AML-193 (cell line): ENCODE results near the gene ZNF143.
A peak's percentile ranks its signal among the peaks of the same experiment; 100 is the strongest.
"Not testable (repeated sequence)": the region's sequence is repeated elsewhere in the genome, so short reads cannot be mapped to it uniquely, and the experiment has no call there.

Source experiments
- DNase-seq, 2 experiments: peaks; one replicate each; lab custom pipeline; 2025; lab: John Stamatoyannopoulos, UW

The ZNF143 gene

GRCh38 chr11:9498457-9499078 lies 37.8 kb downstream of the ZNF143 start:
- DNase-seq = no peak

- DNase-seq = peak; percentile 65 to 75
Measured at GRCh38 chr11:9506489-9507276, 45.9 kb downstream of the ZNF143 start.

DNA sequence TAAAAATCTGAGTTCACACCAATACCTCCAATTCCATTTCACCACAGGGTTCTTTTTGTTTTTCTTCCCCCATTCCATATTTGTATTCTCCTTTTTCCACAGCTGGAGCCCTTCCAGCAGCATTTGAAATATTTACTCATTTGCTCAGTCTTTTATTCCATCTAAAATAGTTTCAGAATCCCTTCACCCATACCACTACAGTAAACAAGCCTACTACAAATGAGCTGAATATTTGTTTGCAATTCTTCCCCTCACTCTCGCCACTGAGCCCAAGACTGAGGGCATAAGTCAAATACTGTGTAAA lies 46.4 kb downstream of the ZNF143 start:
- DNase-seq = no peak

- DNase-seq = no peak
Measured at GRCh38 chr11:9509041-9509440, 48.2 kb downstream of the ZNF143 start.

- no peak for DNase-seq
Measured at GRCh38 chr11:9512370-9513019, 51.7 kb downstream of the ZNF143 start.

GRCh38 chr11:9514576-9514975 lies 53.8 kb downstream of the ZNF143 start:
- not testable (repeated sequence) for DNase-seq

GRCh38 chr11:9516113-9516512 lies 55.3 kb downstream of the ZNF143 start:
- no peak for DNase-seq

DNA sequence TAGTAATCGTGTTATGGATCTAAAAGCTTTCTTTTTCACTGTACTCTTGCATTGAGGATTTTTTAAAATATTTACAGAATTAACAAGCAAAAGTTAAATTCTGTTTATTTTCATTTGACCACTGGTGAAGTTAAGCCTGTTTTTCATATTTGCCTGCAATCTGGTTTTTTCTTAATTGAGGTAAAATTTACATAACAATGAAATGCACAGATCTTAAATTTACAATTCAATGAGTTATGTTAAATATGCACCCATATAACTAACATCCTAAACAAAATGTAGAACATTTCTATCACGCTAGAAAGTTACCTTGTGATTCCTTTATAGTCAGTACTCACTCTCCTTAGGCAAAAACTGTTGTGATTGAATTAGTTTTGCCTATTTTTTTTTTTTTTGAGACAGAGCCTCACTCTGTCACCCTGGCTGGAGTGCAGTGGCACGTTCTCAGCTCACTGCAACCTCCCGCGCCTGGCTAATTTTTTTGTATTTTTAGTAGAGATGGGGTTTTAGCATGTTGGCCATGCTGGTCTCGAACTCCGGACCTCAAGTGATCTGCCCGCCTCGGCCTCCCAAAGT lies 58.1 kb downstream of the ZNF143 start:
- DNase-seq = no peak

DNA sequence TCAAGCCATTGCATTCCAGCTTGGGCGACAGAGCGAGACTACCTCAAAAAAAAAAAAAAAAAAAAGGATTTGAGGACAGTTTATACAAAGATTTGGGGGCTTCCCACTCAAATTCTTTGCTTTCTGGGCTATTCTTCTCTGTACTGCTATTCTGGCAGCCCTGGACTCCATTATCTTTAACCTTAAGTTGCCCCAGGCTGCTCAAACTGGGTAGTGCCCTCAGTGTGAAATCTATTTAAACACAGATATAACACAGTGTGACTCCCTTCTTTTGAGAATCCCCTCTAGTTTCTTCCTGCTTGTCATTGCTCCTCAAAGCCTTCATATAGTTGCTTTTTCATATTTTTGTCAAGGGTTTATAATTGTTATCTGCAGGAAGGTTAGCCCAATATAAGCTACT lies 63.2 kb downstream of the ZNF143 start:
- no peak for DNase-seq

DNA sequence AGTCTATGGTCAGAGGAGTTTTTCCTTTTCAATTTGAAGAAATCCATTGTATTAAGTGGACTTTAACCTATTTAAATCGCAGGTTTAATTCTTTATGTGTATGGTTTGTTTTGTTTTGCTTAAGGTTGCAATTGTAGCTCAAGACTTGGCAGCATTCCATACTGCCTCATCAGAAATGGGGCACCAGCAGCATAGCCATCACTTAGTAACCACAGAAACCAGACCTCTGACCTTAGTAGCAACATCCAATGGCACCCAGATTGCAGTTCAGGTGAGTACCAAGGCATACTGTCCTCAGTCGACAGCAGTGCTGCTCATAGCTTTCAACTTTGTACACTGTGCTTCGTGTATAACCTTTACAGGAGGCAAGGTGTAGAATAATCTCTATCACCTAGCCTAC lies 64.3 kb downstream of the ZNF143 start:
- no peak for DNase-seq

DNA sequence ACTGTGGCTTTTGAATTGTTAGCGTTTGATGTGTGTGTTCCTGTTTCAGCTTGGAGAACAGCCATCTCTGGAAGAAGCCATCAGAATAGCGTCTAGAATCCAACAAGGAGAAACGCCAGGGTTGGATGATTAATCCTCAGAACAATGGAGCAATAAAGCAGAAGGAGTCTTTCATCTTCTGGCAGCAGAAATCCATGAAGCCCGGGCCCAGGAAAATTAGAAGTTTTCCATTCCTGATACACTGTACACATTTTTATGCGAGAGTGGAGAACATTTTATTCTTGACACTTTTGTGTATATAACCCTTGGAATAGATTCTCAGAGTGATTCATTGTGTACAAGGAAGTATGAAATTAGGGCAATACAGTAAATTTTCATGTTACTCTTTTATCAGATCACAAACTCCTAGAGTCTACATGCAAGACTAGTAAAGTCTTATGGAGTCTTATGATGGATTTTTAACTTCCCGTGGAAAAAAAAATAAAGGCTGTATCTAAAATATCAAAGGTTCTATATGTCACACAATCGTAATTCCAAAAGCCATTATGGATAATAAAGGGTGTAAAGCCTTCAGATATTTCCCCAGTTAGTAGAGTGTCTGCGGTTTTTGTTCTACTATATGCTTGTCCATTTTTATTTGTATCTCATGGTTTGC lies 66.8 kb downstream of the ZNF143 start:
- DNase-seq = no peak

GRCh38 chr11:9528136-9528501 lies 67.3 kb downstream of the ZNF143 start:
- DNase-seq = no peak

DNA sequence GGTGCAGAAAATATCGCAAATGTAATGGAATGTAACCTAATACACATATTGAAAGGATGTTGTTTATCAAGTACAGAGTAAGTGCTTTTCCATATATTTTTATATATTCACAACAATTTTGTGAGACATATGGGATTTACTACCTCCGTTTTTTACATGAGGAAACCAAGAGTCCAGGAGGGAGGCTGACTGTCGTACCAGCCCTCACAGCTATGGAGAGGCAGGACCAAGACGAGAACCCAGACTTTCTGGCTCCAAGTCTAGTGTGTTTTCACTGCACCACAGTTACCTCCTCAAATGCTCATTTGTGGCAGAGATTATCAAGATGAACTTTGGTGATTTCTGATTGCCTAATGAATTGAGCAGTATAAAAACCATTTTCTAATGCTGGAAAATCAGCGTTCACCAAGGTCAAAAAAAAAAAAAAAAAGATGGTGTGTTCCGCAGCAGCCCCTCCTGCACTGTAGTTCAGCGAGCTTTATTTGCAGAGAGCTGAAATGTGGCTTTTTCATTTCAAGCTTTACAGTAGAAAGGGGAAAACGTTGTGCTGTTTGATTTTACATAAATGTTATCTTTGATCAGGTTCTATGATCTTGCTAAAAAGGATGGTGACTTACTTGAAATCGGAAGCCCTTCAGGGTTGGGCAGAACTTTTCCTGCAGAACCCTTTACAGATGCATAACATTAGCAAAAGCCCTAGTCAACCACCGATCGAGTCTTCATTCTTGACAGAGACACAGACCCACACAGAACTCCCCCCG lies 67.9 kb downstream of the ZNF143 start:
- no peak for DNase-seq

- no peak for DNase-seq
Measured at GRCh38 chr11:9529334-9529650, 68.5 kb downstream of the ZNF143 start.

- DNase-seq = no peak
Measured at GRCh38 chr11:9530020-9530621, 69.3 kb downstream of the ZNF143 start.

DNA sequence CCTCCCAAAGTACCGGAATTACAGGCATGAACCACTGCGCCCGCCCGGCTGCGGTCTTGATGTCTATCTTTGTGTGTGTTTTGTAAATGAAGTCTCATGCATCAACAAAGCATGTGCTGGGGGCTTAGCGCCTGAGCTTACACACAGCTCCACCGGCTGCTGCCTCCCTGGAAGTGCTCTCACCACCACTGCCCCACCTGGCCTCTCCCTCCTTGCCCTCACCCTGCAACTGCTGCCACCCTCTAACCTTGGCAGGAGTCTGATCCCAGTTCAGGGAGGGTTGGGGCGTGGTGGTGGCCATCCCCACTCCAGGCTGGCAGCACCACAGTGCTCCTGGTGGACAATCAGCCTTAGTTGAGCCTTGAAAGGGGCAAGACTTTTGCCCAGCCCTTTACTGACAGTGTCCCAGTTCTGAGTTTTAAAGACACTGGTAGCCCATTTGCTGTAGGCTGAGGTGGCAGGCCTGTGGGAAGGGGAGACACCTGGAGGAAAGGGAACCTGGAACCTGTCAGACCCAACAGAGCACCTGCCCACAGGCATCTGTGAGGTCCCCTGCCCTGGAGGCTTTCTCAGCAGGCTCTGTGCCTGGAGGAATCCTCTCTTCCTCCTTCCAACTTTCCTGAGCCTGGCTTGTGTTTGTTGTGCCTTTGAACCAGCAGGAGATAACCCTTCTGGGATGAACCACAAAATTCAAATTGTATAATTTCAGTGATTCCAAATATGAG lies 70.3 kb downstream of the ZNF143 start:
- no peak for DNase-seq

DNA sequence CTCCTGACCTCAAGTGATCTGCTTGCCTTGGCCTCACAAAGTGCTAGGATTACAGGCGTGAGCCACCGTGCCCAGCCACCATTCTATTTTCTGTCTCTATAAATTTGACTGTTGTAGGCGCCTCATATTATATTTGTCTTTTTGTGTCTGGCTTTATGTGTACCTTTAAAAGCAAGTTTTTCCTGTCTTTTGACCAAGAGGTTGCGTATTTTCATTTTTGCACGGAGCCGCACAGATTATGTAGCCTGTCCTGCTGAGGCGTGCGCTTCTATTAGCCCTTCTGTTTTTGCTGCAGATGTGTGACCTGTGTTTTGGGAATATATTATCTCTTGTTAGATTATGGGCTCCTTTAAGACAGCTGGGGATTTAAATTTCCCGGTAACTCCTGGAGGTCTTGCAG lies 72.2 kb downstream of the ZNF143 start:
- no peak for DNase-seq

GRCh38 chr11:9533736-9534473 lies 73.1 kb downstream of the ZNF143 start:
- no peak for DNase-seq

DNA sequence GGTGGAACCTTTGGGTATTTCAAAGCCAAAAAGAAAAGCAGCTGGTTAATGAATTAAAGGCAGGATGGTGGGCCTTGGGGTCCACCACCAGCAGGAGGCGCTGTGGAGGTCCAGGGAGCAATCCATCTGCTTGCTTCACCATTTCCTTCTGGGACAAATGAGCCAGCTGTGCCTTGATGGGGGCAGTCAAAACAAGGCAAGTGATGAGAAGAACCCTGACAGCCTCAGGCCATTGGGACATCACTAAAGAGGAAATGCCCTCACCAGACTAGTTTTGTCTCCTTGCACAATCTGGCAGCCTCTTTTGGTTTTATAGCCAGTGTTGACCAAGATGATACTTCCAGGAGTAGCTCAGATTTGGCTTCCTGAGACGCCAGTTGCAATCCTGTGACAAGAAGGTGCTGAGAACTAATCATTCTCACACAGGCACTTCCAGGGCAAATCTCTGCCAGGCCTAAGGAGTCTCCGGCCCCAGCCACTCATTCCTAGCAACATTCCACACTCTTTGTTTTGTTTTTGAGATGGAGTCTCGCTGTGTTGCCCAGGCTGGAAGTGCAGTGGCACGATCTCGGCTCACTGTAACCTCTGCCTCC lies 74.5 kb downstream of the ZNF143 start:
- peak; percentile 96 to 97 for DNase-seq

DNA sequence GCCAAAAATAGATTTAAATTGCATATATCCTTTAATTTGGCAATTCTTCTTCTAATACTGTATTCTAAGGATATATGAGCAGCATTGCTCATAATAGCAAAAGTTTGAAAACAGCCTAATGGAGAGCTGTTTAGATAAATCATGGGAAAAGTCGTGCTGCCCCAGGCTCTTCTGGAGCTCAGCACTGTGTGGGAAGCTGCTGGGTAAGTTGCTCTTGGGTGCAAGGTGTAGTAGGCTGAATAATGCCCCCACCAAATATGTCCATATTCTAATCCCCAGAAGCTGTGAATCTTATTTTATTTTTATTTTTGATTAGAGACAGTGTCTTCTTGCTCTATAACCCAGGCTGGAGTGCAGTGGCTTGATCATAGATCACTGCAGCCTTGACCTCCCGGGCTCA lies 77.7 kb downstream of the ZNF143 start:
- no peak for DNase-seq
